ENCODE data around the gene GJC1.

DNA sequence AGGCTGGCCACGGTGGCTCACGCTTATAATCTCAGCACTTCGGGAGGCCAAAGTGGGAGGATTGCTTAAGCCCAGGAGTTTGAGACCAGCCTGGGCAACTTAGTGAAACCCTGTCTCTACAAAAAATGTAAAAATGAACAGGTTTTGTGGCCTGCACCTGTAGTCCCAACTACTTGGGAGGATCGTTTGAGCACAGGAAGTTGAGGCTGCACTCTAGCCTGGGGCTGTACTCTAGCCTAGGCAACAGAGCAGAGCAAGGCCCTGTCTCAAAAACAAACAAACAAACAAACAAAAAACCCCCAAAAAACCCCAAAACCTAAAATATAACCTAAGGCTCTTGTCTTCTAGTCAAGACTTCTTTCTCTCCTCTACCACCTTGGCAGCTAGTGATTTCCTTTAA, 10.2 kb upstream of the GJC1 start:
- TF ChIP-seq SUZ12 (IDR thresholded peaks at IDR 0.05; ENCODE audit: extremely low read depth, insufficient read depth, insufficient read length) (no peak), ZNF274 (IDR thresholded peaks at IDR 0.05; ENCODE audit: low read depth, low read length) (no peak)
